SK-N-MC (cell line): Measurements from ENCODE around the gene DCLK2.

ENCODE experiments used
- FOXP2 ChIP-seq: optimal IDR thresholded peaks from 2 replicates; pipeline ENCODE3; 2011; ENCODE audit warnings: mild to moderate bottlenecking, moderate library complexity; ENCODE audit not compliant: insufficient read depth; ENCODE audit errors: extremely low read length, control extremely low read depth
- POLR2AphosphoS5 ChIP-seq: IDR thresholded peaks from 2 replicates; pipeline ENCODE4 v1.6.1; 2012; ENCODE audit warnings: mild to moderate bottlenecking, low read depth, low read length, borderline replicate concordance

- TF ChIP-seq POLR2AphosphoS5 (no peak), FOXP2 (no peak)
Measured at GRCh38 chr4:150232029-150232428, 153.8 kb downstream of the DCLK2 start.
